ENCODE measurements around the gene CST7.
"Not testable (repeated sequence)": the region's sequence is repeated elsewhere in the genome, so short reads cannot be mapped to it uniquely, and the experiment has no call there.

CST7 gene

DNA sequence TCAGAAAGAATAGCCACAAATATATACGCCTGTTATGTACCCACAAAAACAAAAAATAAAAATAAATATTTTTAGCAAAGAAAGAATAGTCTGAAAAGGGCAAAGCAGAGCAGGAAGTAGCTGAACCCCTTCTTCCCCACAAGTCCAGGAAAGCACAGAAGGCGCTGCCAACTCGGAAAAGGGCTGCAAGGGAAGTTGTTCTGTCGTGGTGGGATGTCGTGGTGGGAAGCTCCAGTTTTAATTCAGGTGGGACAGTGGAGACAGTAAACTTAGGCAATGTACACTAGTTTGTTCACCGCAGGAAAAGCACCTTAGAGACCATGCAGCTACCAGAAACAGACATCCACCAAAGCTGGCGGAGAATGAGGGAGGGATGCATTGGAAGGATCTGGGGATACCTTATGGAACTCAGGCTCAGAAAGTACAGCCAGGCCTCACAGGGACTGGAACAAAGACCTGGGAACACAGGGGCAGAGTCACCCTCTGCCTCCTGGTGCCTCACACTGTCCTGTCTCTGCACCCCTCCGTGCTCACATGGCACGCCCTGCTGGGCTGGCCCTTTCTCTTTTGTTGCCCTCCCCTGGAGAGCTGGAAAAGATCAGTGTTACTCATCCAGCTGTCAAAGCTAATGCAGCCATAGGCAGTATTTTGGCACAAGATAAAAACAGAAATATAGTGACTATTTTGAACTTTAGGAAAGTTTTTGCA lies 46.8 kb downstream of the CST7 start:
- Histone ChIP-seq H3K36me3 (ENCODE audit: control insufficient read depth, insufficient read depth, low read length) (no peaks in the 10 kb centered on the region), H3K4me1 (ENCODE audit: control insufficient read depth, insufficient read depth, low read length) (peaks cover 6% of the 10 kb centered on the region), H3K9ac (ENCODE audit: low read depth, low read length) (no peak overlapping the region), H3K9me3 (ENCODE audit: control insufficient read depth, insufficient read depth, low read length) (no peaks in the 10 kb centered on the region), H3K4me3 (ENCODE audit: low read depth, low read length) (no peak overlapping the region), H3K27me3 (ENCODE audit: control insufficient read depth, insufficient read depth, low read length) (peaks cover 5% of the 10 kb centered on the region)

DNA sequence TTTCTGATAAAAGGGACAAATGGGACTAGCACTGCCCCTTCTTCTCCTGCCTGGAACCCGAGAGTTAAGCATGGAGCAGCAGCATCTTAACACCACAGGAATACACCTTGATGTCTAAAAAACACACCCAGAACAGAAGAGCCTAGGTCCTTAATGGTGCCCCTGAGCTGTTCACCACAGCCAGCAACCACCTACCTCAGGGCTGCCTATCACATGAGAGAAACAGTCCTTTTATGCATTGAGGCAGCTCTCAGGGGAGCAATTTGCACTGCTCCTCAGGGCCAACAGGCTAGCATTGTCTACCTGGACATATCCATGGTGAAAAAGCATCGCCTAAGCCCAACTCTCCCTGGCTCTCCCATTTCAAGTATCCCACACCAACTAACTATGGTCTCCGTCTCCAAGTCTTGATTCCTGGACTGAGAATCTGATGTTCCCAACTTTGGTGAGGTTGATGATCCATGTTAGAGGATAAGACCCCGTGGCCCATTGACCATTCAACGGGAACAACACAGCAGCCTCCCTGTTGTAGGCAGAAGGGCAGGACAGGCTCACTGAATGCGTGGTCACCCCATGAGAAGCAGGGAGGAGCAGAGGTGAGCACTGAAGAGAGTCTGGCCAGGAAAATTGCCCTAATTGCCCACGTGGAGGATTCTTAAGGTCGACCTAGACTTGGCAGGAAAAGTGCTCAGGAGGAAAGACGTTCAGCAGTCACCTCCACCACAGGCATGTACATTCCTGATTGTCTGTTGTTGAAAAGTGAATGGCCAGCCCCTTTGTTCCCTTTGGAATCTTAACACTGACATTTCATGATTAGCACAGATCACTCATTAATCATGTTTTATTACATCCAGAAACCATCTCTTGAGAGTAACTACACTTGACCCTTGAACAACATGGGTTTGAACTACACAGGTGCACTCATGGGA lies 47.6 kb downstream of the CST7 start:
- Histone ChIP-seq H3K27me3 (ENCODE audit: control insufficient read depth, insufficient read depth, low read length) (peaks cover 5% of the 10 kb centered on the region), H3K4me3 (ENCODE audit: low read depth, low read length) (no peak overlapping the region), H3K9ac (ENCODE audit: low read depth, low read length) (no peak overlapping the region), H3K36me3 (ENCODE audit: control insufficient read depth, insufficient read depth, low read length) (no peaks in the 10 kb centered on the region), H3K4me1 (ENCODE audit: control insufficient read depth, insufficient read depth, low read length) (peaks cover 2% of the 10 kb centered on the region), H3K9me3 (ENCODE audit: control insufficient read depth, insufficient read depth, low read length) (no peaks in the 10 kb centered on the region)

DNA sequence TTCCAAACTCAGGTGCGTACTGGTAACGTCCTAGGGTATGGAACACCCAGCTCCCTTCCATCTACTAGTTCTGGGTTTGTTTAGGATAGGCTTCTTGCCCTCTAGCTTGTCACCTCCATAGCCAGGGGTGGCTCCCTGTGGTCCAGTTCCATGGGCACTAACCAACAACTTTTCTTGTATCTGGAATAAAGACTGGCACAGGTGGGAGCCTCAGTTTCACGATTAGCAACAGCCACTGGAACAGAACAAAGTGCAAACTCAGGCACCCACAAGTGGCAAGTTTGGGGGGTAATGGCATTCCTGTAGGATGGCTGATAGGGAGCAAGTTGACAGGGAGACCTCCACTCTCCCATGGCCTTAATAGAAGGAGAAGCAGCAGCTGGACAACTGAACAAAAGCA lies 49.1 kb downstream of the CST7 start:
- Histone ChIP-seq H3K4me3 (ENCODE audit: low read depth, low read length) (no peak overlapping the region), H3K36me3 (ENCODE audit: control insufficient read depth, insufficient read depth, low read length) (no peaks in the 10 kb centered on the region), H3K9ac (ENCODE audit: low read depth, low read length) (no peak overlapping the region), H3K4me1 (ENCODE audit: control insufficient read depth, insufficient read depth, low read length) (peaks cover 2% of the 10 kb centered on the region), H3K27me3 (ENCODE audit: control insufficient read depth, insufficient read depth, low read length) (peaks cover 5% of the 10 kb centered on the region), H3K9me3 (ENCODE audit: control insufficient read depth, insufficient read depth, low read length) (no peaks in the 10 kb centered on the region)

DNA sequence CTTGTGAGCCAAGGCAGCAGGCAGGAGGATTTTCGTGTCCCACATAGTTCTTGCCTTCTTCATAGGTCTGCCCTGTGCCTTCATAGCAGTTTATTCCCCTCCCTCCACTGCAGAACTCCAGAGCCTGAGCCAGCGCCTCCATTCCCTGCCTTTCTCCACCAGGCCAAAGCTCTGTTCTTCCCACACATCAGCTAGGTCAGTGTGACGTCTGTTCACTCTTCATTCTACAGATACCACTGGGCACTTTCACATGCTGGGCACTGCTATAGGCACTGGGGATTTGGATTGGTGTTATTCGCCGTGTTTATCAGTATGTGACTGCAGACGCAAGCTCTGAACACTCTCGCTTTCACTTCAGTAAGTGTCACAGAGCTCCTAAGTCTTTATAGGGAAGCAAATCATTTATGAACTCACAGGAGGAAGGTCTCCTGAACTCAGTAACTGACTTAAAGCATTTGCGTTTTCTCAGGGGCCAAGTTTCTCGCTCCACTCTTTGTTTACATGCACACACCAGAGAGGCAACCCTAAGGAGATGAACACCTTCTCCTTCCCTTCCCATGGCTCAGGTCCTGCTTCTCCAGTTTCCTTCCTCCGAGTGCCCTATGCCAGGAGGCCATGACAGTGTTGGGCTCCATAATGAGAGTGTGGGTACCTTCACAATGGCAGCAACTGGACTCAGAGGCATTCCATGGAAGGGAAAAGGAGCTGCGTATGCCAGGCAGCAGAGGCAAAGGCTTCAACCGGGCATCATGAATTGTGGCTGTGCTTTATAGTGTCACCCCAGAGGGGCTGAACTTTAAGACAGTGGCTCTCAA lies 49.8 kb downstream of the CST7 start:
- no peak overlapping the region for H3K9ac ChIP-seq (ENCODE audit: low read depth, low read length)
- H3K36me3 ChIP-seq (ENCODE audit: control insufficient read depth, insufficient read depth, low read length), result no peaks in the 10 kb centered on the region
- H3K4me3 ChIP-seq (ENCODE audit: low read depth, low read length), result no peak overlapping the region
- peaks cover 5% of the 10 kb centered on the region for H3K27me3 ChIP-seq (ENCODE audit: control insufficient read depth, insufficient read depth, low read length)
- H3K9me3 ChIP-seq (ENCODE audit: control insufficient read depth, insufficient read depth, low read length), result no peaks in the 10 kb centered on the region
- peaks cover 2% of the 10 kb centered on the region for H3K4me1 ChIP-seq (ENCODE audit: control insufficient read depth, insufficient read depth, low read length)

DNA sequence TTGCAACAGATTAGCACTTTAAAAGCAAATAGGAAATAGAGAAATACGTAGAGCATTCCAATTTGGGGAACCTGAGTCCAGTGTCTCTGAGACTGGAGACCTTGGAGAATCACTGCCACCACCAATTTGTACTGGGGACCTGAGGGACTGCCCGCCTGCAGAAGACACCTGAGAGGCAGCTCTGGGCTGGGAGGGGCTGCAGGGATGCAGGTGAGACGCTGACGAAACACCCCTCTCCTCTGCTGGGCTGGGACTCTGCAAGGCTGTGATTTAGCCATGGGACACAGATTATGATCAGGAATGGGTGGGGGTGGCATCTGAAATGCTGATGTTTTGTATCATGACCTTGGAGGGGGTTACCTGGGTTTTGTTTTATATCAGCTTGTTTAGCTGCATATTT lies 50.5 kb downstream of the CST7 start:
- H3K36me3 ChIP-seq (ENCODE audit: control insufficient read depth, insufficient read depth, low read length), result no peaks in the 10 kb centered on the region
- H3K4me3 ChIP-seq (ENCODE audit: low read depth, low read length), result no peak overlapping the region

DNA sequence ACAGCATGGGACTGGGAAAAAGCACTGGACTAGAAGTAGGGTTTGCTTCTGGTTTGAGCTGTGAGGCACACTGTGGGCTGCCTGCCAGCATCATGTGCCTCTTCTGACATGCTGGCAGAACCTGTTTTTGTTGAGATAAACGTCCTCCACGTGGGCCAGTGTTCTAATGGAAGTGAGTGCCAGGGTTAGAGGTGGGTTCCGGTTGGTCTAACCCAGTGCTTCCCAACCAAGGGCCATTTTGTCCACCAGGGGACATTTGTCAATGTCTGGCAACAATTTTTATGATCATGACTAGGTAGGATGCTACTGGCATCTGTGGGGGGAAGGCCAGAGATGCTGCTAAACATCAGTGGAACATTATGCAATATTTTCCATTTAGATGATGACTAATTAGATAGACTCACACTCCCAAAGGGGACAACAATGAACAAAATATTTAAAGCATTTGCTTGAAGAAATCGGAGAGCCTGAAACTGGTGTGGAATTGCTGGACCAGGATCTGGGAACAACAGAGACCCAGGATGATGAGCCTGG lies 51.3 kb downstream of the CST7 start:
- no peak overlapping the region for H3K9ac ChIP-seq (ENCODE audit: low read depth, low read length)
- H3K36me3 ChIP-seq (ENCODE audit: control insufficient read depth, insufficient read depth, low read length), result no peaks in the 10 kb centered on the region
- no peak overlapping the region for H3K4me3 ChIP-seq (ENCODE audit: low read depth, low read length)
- H3K9me3 ChIP-seq (ENCODE audit: control insufficient read depth, insufficient read depth, low read length), result no peaks in the 10 kb centered on the region
- H3K4me1 ChIP-seq (ENCODE audit: control insufficient read depth, insufficient read depth, low read length), result peaks cover 2% of the 10 kb centered on the region
- no peaks in the 10 kb centered on the region for H3K27me3 ChIP-seq (ENCODE audit: control insufficient read depth, insufficient read depth, low read length)

More for the DNA sequence above, 50.5 kb downstream of the CST7 start:
- Histone ChIP-seq H3K9ac (ENCODE audit: low read depth, low read length) (no peak overlapping the region), H3K9me3 (ENCODE audit: control insufficient read depth, insufficient read depth, low read length) (no peaks in the 10 kb centered on the region), H3K4me1 (ENCODE audit: control insufficient read depth, insufficient read depth, low read length) (peaks cover 2% of the 10 kb centered on the region), H3K27me3 (ENCODE audit: control insufficient read depth, insufficient read depth, low read length) (no peaks in the 10 kb centered on the region)

DNA sequence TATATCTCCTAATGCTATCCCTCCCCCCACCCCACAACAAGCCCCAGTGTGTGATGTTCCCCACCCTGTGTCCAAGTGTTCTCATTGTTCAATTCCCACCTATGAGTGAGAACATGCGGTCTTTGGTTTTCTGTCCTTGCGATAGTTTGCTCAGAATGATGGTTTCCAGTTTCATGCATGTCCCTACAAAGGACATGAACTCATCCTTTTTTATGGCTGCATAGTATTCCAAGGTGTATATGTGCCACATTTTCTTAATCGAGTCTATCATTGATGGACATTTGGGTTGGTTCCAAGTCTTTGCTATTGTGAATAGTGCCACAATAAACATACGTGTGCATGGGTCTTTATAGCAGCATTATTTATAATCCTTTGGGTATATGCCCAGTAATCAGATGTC lies 52.3 kb downstream of the CST7 start:
- not testable (repeated sequence) for H3K4me1 ChIP-seq (ENCODE audit: control insufficient read depth, insufficient read depth, low read length); H3K27me3 ChIP-seq (ENCODE audit: control insufficient read depth, insufficient read depth, low read length); H3K9ac ChIP-seq (ENCODE audit: low read depth, low read length); H3K9me3 ChIP-seq (ENCODE audit: control insufficient read depth, insufficient read depth, low read length); H3K4me3 ChIP-seq (ENCODE audit: low read depth, low read length); H3K36me3 ChIP-seq (ENCODE audit: control insufficient read depth, insufficient read depth, low read length)

DNA sequence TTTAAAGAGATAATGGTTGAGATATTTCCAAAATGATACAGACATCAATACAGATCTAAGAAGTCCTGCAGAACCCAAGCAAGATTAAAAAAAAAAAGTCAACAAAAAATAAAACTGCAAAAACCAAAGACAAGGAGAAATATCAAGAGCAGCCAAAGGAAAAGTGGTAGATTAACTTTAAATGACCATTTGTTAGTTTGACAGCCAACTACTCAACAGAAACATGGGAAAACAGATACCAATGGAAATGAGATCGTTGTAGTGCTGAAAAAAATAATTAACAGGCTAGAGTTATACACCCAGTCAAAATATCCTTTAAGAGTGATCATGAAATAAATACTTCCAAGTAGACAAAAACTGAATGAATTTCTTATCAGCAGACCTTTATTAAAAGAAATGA lies 53.9 kb downstream of the CST7 start:
- Histone ChIP-seq H3K9me3 (ENCODE audit: control insufficient read depth, insufficient read depth, low read length) (no peaks in the 10 kb centered on the region), H3K4me3 (ENCODE audit: low read depth, low read length) (no peak overlapping the region), H3K9ac (ENCODE audit: low read depth, low read length) (no peak overlapping the region), H3K36me3 (ENCODE audit: control insufficient read depth, insufficient read depth, low read length) (no peaks in the 10 kb centered on the region), H3K27me3 (ENCODE audit: control insufficient read depth, insufficient read depth, low read length) (no peaks in the 10 kb centered on the region), H3K4me1 (ENCODE audit: control insufficient read depth, insufficient read depth, low read length) (no peaks in the 10 kb centered on the region)

DNA sequence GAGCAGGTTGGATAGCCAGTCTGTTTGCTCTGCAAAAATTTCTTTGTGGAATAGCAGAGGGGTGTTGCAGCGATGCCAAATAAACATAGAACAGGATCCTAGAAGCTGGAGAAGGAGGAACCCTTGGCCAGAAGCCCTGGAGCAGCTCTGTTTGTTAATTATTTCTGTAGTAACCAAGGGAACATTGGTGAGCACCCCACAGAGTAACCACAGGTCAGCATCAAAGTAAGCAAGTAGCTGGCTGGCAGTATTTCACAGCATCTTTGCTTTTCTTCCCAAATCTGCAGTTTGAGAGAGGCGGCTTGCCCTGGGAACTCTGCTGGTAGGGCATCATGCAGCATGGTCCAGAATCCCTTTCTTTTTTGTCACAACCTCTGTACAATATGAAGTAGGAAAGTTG lies 56.2 kb downstream of the CST7 start:
- H3K9ac ChIP-seq (ENCODE audit: low read depth, low read length), result no peak overlapping the region
- H3K27me3 ChIP-seq (ENCODE audit: control insufficient read depth, insufficient read depth, low read length), result no peaks in the 10 kb centered on the region
- H3K36me3 ChIP-seq (ENCODE audit: control insufficient read depth, insufficient read depth, low read length), result no peaks in the 10 kb centered on the region
- no peak overlapping the region for H3K4me3 ChIP-seq (ENCODE audit: low read depth, low read length)
- H3K9me3 ChIP-seq (ENCODE audit: control insufficient read depth, insufficient read depth, low read length), result no peaks in the 10 kb centered on the region
- H3K4me1 ChIP-seq (ENCODE audit: control insufficient read depth, insufficient read depth, low read length), result no peaks in the 10 kb centered on the region

DNA sequence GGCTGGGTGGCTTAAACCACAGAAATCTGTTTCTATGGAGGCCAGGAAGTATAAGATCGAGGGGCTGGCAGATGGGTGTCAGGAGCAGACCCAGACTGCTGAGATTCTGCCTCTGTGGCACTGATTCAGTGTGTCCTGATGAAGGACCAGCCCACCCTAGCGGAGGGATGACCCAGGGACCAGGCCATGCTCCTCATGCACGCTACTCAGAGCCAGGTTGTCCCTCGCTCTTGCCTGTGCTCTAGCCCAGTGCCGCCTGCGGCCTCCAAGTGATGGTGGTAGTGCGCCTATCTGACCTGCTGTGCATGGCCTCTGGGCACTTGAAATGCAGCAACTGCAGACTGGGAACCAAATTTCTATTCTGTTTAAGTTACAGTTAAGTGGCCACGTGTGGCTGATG lies 56.6 kb downstream of the CST7 start:
- H3K9me3 ChIP-seq (ENCODE audit: control insufficient read depth, insufficient read depth, low read length), result no peaks in the 10 kb centered on the region
- H3K9ac ChIP-seq (ENCODE audit: low read depth, low read length), result no peak overlapping the region
- no peaks in the 10 kb centered on the region for H3K36me3 ChIP-seq (ENCODE audit: control insufficient read depth, insufficient read depth, low read length)
- no peaks in the 10 kb centered on the region for H3K4me1 ChIP-seq (ENCODE audit: control insufficient read depth, insufficient read depth, low read length)
- no peak overlapping the region for H3K4me3 ChIP-seq (ENCODE audit: low read depth, low read length)
- no peaks in the 10 kb centered on the region for H3K27me3 ChIP-seq (ENCODE audit: control insufficient read depth, insufficient read depth, low read length)

DNA sequence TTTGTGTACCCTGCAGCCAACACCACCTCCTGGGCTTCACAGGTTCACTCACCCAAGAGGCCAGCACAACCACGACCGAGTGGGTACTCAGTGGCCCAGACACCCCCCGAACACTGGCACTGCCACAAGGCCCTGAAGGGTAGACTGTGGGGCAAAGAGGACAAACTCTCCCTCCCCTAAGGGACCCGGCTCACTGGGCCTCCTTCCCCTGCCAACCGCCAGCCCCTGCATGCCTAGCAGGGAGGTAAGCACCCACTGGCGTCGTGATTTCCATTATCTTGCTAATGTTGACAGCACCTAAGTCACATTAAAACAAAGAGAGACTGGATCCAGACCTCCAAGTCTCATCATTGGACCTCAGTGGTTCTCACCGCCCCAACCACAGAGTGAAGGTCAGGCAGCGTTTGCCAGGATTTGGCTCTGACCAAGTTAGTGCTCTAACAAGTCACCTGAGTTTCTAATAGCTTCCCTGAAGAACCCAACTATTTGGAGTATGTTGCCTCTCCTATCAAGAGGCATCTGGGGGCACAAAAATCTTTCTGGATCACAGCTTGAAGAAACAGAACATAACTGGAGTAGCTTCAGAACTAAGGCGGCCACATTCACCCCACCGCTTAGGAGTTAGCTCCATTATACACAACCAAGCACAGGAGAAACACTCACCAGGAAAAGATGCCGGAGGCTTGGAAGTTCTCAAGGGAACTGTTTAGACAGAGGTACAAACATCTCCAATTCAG lies 57.5 kb downstream of the CST7 start:
- H3K27me3 ChIP-seq (ENCODE audit: control insufficient read depth, insufficient read depth, low read length), result no peaks in the 10 kb centered on the region
- no peaks in the 10 kb centered on the region for H3K4me1 ChIP-seq (ENCODE audit: control insufficient read depth, insufficient read depth, low read length)
- H3K36me3 ChIP-seq (ENCODE audit: control insufficient read depth, insufficient read depth, low read length), result no peaks in the 10 kb centered on the region
- no peak overlapping the region for H3K9ac ChIP-seq (ENCODE audit: low read depth, low read length)
- H3K4me3 ChIP-seq (ENCODE audit: low read depth, low read length), result no peak overlapping the region
- H3K9me3 ChIP-seq (ENCODE audit: control insufficient read depth, insufficient read depth, low read length), result no peaks in the 10 kb centered on the region
